Esophagus mucosa (tissue), 1 donor: ENCODE measurements around the gene NOTO. TPM values are rescaled to one million over a fixed set of nuclear protein-coding genes. Genes with fewer than 3 reads are reported as not detected.
"Not testable (repeated sequence)": the region's sequence is repeated elsewhere in the genome, so short reads cannot be mapped to it uniquely, and the experiment has no call there.

Experiments used
- ATAC-seq: fragments of 200-7000 bp; cut with Tn5 transposase; one replicate; pipeline ENCODE4 v1.9.1; 2020
- total RNA-seq: library from RNA; stranded (reverse); gene quantifications from one replicate; pipeline ENCODE4 v1.2.4, GENCODE V29; 2023
- donor health status: DM: yes; HTN: yes; CAD: no.

NOTO gene, protein sequence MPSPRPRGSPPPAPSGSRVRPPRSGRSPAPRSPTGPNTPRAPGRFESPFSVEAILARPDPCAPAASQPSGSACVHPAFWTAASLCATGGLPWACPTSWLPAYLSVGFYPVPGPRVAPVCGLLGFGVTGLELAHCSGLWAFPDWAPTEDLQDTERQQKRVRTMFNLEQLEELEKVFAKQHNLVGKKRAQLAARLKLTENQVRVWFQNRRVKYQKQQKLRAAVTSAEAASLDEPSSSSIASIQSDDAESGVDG
- not detected for total RNA-seq

DNA sequence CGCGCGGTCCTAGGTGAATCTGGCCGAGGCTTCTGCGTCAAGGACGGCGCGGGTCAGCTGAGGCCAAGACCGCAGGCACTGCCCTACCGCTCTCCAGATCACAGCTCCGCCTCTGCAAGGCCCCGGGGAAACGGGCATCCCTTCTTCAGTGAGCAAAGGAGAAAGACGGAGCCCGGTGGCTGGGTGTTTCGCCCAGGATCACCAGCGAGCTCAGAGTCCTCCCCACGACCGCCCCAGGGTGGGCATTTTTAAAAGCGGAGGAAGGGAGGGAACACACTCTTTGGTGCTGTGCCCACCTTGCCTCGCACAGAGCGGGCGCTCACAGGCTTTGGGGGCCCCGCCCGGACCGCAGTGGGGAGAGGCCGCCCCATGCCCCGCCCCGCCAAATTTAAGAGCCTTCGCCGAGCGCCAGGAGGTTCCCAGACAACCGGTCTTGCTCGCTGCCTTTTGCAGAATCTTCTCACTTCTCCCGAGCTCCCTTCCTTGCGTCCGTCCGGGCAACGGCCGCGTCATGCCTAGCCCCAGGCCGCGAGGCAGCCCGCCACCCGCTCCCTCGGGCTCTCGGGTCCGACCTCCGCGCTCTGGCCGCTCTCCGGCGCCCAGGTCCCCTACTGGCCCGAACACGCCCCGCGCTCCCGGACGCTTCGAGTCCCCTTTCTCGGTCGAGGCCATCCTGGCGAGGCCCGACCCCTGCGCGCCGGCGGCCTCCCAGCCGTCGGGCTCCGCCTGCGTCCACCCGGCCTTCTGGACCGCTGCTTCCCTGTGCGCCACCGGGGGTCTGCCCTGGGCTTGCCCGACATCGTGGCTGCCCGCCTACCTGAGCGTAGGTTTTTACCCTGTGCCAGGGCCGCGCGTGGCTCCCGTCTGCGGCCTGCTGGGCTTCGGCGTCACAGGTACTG, at the start of gene NOTO:
Gene NOTO, plus strand, starts transcription at position 419 of the 899 bp plus-strand sequence. Its CDS starts 93 bp downstream, at position 512.
- ATAC-seq: peak; percentile 45

DNA sequence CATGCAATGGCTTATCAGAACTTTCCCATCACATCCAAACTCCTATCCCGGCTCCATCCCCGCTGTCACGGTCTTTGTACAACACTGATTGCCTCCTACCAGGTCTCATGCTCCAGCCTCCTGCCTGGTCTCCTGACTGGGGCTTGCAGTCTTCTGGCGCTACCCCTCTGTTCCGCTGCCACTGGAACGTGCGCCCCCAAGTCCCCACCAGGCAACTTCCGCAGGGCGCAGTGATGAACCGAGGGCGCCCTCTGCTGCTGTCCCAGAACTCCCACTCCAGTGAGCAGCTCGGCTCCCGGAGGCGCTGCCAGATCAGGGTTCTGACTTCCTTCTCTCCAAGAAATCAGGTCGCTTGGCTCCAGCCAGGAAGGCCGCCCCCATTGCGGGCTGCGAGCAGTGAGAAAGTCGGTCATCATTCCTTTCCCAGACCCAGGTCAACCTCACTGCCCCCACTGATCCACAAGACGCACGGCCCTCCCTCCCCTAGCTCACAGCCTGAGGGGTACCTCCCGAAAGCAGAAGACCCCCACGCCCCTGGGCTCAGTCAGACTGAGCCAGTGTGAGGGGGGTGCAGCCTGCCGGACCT, 45.7 kb upstream of the NOTO start:
- ATAC-seq: peak; percentile 44

DNA sequence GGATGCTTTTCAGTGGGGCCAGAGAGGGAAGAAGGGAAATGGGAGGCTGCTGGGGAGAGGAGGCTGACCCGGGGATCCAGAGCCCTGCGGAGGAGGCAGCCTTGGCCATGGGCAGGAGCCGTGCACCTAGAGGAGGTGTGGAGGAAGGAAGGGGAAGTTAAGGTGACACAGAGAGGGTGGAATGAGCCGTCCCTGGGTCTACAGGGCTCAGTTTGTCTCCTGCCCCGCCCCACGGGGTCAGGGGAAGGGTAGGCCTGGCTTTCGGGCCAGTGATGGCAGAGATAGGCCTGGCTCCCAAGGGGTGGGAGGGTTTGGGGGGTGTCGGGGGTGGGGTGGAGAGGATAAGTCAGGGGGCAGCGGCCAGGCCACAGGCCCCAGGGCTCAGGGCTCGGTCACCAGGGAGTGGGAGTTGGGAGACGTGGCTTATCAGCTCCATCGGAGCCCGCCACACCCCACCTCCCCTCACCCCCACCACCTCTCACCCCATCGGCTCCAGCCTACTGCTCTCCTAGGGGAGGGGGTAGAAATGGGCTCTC, 39.5 kb upstream of the NOTO start:
- no peak for ATAC-seq

DNA sequence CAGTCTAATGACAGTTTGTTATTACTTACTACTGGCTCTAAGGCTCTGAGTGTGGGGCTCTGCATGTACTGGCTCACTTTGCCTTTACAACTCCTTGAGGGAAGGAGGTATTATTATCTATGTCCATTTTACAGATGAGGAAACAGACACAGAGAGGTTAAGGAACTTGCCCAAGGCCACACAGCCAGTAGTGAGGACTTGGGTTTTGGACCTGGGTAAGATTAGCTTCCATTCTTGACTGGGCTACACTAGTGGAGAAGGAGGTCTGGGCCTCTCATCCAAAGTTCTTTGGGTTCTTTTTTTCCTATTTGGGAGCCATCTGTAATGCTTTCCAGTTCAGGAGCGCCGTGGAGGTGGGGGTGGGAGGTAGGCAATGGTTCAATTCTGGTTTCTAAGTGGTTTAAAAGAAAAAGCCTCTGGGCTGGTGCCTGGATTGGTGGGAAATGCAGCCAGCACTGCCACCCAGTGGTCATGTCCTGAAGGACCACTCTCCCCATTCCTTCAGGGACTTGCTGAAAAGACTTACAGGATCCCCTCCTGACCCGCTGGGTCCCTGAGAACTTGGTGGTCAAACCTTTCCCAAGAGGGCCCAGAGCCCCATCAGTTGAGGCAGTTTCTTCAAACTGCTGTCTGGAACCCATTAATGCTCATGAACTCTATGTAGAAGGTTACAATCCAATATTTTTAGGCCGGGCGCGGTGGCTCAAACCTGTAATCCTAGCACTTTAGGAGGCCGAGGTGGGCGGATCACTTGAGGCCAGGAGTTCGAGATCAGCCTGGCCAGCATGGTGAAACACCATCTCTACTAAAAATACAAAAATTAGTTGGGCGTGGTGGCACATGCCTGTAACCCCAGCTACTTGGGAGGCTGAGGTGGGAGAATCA, 38.6 kb upstream of the NOTO start:
- peak; percentile 75 for ATAC-seq

DNA sequence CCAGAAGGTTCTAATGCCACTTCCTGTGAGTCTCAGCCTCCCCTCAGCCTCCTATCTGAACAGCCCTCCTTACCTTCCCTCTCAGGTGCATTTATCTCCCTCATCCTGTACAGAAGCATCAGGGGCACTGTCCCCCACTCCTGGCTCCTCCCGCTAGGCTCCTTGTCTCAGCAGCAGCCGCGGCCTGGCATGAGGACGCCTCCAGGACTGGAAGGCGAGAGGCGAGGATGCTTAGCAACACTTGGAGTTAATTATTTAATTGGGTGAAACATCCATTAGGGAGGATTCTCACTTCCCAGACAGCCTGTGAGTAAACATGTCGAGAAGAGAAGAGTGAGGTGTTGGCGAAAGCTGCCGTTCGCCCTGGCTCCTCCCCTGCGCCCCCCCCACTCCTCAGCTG, 36.4 kb upstream of the NOTO start:
- ATAC-seq: not testable (repeated sequence)

DNA sequence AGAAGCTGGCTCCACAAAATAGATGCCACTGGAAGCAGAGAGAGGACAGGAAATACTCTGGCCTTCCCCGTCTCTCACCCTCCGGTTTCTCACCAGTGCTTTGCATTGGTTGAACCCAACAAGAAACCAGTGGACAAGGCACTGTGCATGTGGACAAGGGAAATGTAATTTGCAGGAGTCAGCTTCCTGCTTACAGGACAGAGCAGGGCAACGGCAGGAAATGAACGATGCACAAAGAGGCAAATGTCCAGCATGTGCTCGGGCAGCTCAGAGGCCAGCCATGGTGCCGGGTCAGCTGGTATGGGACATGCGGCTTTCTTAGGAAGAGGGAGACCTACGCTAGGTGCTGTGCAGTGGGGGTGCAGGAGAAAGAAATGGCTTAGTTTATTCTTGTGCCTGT, 35.6 kb upstream of the NOTO start:
- ATAC-seq: not testable (repeated sequence)

DNA sequence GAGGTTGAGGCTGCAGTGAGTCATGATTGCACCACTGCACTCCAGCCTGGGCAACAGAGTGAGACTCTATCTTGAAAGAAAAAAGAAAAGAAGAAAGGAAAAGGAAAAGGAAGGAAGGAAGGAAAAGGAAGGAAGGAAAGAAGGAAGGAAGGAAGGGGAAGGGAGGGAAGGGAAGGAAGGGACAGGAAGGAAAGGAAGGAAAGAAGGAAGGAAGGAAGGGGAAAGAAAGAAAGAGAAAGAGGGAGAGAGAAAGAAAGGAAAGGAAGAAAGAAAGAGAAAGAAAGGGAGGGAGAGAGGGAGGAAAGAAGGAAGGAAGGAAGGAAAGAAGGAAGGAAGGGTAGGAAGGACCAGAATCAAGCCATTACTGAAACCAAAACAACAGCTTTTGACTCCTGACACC, 34.0 kb upstream of the NOTO start:
- not testable (repeated sequence) for ATAC-seq

DNA sequence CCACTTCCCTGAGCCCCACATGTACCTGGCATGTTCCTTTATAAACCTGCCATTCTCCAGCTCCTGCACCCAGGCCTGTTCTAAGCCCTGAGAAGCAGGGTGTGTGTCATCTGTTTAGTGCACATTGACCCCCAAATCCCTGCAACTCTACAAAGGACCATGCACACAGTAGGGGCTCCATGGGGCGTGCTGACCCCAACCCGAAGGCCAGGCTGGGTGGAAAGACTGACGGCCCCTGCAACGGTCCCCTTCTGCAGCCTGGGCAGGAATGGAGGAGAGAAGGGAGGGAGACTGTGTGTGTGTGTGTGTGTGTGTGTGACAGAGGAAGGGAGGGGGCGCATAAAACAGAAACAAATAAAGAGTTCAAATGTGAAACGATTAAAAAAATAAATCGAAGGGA, 32.0 kb upstream of the NOTO start:
- not testable (repeated sequence) for ATAC-seq

DNA sequence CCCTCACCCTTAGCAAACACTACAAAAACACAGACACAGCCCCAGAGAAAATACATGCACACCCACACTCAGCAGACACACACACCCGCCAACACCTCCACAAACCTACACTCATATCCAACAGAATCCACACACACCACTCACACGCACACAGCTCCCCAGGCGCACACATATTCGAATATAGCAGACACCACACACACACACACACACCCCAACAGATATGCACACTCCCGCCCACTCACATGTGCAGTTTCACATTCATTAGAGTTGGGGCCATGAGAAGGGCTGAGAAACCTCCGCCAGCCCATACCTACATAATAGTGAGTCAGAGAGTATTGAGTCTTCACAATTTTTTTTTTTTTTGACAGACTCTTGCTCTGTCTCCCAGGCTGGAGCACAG, 29.4 kb upstream of the NOTO start:
- no peak for ATAC-seq

DNA sequence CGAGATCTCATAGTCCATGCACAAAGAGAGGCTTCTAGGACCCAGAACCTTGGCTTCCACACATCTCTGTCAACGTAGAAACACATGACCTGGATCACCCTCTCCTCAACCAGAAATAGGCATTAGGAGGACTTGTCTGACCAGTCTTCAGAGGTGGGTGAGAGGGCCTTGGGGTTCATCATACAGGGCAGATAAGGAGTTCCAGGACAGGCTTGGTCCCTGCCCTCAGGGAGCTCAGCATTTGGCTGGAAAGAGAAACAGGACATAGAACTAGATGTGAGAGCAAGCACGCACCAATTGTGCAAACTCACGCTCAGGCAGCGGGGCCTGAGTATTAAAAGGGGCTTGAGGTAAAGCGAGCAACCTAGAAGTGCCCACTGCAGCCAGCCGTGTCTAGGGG, 28.6 kb upstream of the NOTO start:
- ATAC-seq: no peak

DNA sequence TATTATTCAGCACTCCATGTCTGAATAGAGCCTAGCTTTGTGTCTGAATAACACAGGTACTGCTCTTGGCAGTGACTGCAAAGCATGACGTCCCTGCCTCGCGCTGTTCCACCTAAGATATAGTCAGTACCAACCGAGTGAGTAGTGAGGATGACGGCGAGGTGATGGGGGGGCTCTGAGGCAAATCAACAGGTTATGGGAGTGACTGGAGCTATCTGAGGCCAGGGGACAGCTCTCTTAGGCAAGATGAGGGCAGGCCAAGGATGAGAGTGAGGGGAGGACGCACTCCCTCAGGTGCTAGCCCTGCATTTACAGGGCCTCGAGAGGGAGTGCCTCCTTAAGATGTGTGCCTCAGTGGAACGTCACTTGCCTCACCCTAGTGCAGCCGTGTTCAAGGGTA, 28.1 kb upstream of the NOTO start:
- ATAC-seq: no peak

DNA sequence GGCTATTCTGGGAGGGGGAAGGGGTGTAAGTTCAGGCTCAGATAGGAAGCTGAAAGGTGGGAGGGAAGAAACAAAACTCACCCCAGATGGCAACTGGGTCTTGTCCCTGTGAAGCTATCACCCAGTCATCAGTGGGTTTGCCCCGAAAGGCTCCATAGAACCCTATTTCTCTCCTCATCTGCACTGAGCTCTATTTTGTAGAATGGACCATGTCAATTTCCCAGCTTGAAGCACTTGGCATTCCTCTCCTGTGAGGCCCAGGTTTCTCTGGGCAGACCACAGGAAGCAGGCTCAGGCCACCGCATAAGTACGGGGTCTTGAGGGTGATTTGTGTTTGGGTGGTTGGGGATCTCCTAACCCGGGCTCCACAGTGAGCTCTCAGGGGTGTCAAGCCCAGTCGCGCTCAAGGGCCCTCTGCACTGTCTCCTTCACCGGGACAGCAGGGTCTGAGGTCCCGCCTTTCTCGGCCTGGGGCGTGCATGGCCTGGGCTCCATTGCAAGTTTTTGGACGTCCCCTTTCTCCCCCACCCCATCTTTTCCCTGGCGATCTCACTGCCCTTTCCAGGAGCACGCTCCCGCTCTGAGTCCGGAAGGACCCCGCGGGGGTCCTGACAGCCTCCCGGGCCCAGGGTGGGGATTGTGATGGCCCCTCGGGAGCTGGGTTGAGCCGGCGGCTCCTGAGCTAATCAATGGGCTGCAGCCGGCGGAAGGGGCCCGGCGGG, 27.3 kb upstream of the NOTO start:
- ATAC-seq: no peak

DNA sequence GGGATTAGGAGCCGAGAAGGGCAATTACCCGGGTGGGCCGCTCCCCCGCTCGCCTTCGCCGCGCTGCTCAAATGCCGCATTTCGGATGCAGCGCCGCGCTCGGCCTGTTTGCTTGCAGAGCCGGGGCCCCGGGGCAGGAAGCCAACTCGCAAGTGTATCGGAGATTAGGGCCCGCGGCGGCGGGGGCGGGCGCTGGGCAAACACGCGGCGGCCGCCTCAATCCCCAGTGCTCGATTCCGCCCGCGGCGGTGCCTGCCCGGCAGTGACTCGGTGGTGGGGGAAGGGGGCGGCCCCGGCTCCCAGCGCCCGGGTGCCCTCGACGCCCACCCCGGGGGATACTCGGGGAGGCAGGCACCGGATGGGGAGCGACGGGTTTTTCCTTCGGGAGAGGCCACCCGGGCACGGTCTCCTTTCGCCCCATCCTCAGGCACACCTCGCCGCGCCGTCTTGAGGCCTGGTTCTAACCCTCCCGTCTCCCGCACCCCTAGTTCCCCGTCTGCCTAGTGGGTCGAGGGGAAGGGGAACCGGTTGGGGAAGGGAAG, 26.6 kb upstream of the NOTO start:
- peak; percentile 10 for ATAC-seq

DNA sequence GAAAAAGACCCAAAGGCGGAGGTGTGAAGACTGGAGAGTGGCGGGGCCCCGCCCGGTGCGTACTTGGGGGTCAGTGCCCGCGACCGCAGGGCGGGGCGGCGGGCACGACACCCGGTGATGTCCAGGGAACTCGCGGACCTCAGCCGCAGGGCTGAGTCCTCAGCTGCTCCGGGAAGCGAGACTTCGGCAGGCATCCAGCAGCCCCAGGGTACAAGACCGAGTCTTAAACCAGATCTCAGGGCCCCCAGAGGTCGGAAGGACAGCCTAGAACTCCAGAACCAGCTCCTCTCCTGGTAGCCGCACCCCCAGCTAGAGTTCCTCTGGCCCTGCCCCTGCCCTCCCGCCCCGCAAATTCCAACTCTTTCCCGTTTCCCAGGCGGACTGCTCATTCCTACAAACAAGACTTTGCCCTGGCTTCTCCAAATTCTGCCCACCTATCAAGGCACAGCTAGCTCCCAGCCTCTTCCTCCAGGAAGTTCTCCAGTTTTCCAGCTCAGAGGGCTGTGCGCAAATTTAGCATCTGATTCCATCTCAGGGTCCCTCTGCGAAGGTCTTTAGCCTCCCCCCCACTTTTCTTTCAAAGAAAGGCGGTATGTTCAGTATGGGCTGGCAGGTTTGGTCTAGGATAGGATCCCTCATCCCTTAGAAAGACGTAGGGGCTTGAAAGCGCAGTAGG, 26.0 kb upstream of the NOTO start:
- ATAC-seq: no peak

DNA sequence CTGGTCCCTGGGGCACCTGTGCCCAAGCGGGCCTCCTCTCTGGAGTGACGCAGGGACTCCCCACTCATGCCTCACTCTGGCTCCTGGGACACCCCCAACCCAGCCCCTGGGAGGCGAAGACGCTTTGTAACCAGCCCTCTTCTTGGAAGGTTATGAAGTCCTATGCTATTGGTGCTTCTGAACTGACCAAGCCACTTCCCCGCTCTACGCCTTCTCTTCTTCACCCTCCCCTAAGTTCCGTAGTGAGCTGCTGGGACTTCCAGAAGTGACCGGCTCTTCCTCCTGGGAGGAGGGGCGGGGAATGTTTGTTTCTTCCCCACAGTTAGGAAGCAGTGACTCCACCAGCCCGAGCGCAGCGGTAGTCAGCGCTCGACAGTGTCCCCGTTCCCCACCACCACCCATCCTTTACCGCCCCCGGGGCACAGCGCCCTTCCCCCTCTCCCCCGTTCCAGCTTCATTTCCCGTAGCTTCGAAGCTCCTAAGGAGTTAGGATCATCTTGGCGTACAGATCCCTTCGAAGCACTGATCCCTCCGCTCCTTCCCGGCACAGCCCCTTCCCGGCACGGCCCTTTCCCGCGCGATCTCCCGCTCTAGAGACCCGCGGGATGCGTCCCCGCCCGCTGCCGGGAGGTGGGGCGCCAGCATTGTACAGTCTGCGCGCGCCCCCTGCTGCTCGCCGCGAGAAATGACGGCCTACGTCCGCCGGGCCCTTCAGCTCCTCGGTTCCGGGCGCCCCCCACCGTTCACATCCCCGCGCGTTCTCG, 25.3 kb upstream of the NOTO start:
- ATAC-seq: peak; percentile 89

DNA sequence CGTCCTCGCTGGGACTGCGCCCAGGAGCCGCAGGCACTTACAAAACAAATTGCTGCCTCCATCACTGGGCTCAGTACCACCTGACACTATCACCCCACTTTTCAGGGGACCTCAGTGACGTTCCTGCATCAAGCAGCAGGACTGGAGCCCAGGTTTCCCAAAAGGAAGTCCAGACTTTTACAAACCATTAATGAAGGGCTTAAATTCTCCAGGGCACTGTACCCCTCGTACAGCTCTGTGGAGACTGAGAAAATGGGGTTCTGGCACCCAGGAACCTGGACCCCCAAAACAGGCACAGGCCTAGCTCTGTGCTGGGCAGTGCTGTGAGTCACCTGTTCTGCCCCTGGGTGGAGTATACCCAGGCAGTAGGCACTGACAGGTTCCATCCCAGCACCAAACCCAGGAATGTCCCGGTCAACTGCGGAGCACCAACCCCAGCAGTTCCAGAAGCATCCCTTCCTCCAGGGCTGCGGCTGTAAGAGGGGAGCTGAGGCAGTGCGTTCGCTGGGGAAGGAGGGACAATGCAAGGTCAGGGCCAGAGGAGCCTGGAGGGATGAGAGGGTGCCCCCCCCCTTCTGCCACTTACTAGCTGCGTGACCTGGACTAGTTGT, 24.6 kb upstream of the NOTO start:
- peak; percentile 25 for ATAC-seq

DNA sequence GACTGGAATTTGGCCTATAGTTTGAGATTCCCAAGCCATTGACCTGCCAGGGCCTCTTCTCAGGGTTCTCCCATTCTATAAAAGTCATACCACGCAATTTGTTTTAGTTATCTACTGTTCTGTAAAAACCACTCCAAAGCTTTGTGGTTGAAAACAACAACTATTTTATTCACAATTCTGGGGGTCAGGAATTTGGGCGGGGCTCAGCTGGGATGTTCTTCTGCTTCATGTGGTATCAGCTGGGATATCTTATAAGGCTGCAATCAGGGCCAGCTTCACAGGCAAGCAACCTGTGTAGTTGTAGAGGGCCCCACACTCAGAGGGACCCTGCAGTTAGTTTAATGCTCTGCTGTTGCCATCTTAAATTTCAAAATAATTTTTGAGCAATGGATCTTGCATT, 16.4 kb upstream of the NOTO start:
- ATAC-seq: no peak

DNA sequence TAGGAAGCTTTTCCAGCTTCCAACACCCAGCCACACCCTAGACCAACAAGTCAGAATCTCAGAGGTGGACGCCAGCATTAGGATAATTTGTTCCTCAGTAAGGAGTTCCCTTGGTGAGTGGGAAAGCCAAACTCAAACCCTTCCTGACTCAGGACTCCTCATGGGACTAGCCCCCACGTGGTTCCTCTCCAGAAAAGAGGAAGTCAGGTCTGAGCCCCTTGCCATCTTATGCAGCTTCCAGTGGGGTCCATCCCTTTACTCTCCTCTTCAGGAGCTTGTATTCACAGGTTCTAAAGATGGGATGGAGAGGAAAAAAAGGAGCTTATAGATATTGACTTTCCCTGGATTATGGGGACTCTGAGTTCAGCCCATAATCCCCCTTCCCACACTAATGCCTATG, 14.8 kb upstream of the NOTO start:
- no peak for ATAC-seq

DNA sequence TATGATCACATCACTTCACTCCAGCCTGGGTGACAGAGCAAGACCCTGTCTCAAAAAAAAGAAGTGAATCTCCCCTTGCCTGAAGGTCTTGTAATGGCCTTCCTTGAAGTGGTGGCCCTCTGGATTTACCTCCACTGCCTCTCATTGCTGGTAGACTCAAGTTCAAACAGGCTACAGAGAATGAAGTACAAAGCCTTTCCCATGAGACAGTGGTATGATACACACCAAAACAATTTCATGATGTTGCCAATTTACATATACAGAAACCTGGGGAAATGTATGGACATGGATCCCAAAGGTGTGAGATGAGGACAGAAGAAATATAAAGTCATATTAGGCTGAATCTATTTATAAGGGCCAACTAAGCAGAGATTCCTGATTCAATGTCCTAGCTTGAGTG, 4.8 kb upstream of the NOTO start:
- no peak for ATAC-seq
